Tibial nerve (tissue), 3 donors: ENCODE results near the gene MPZ.

ENCODE experiments used
- POLR2A ChIP-seq, 2 donors: fragments of 450-650 bp; IDR thresholded peaks; one replicate each; pipeline ENCODE4 v1.6.1; 2017; ENCODE audit warnings: antibody characterized with exemption in 2 of 2, mild to moderate bottlenecking in 2 of 2, moderate library complexity in 2 of 2
- TF ChIP-seq, protein P1 (sequence below), 5 experiments: fragments of 200-600 bp in 3 of 5; fragments of 450-650 bp in 2 of 5; sonication (generic) in 3 of 5; IDR thresholded peaks; one replicate each; pipeline ENCODE4 v1.5.1; 2016 to 2019; ENCODE audit warnings: antibody characterized with exemption in 5 of 5, mild to moderate bottlenecking in 3 of 5, moderate library complexity in 2 of 5

DNA sequence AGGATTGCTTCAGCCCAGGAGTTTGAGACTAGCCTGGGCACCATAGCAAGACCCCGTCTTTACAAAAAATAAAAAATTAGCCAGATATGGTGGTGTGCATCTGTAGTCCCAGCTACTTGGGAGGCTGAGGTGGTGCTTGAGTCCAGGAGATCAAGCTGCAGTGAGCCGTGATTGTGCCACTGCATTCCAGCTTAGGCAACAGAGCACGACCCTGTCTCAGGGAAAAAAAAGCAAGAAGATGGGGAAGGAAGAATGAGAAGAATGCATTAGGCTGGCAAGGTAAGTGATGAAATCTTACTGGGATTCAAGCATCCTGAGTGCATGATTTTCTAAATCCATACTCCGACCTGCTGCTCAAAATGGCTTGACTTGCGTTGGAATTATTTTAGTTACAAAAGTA lies 44.5 kb downstream of the MPZ start:
- no peak for TF ChIP-seq POLR2A (IDR thresholded peaks at IDR 0.05)
- TF ChIP-seq, protein P1, sequence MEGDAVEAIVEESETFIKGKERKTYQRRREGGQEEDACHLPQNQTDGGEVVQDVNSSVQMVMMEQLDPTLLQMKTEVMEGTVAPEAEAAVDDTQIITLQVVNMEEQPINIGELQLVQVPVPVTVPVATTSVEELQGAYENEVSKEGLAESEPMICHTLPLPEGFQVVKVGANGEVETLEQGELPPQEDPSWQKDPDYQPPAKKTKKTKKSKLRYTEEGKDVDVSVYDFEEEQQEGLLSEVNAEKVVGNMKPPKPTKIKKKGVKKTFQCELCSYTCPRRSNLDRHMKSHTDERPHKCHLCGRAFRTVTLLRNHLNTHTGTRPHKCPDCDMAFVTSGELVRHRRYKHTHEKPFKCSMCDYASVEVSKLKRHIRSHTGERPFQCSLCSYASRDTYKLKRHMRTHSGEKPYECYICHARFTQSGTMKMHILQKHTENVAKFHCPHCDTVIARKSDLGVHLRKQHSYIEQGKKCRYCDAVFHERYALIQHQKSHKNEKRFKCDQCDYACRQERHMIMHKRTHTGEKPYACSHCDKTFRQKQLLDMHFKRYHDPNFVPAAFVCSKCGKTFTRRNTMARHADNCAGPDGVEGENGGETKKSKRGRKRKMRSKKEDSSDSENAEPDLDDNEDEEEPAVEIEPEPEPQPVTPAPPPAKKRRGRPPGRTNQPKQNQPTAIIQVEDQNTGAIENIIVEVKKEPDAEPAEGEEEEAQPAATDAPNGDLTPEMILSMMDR (IDR thresholded peaks at IDR 0.05) = no peak
